Erythroblast (primary cell): ENCODE results near the gene PLEKHA5.

Experiments used
- GATA1 ChIP-seq: IDR thresholded peaks from 2 replicates; pipeline ENCODE4 v1.6.1; 2011; ENCODE audit warnings: low read depth, mild to moderate bottlenecking, control low read depth, low read length, moderate library complexity
- POLR2A ChIP-seq: IDR thresholded peaks from 2 replicates; pipeline ENCODE4 v1.6.1; 2011; ENCODE audit warnings: mild to moderate bottlenecking, low read length

GRCh38 chr12:19244312-19244711, 114.8 kb downstream of the PLEKHA5 start:
- TF ChIP-seq POLR2A (no peak), GATA1 (no peak)
